Glomerular visceral epithelial cell (primary cell): Measurements from ENCODE around the gene JCAD.
"Not testable (repeated sequence)": the region's sequence is repeated elsewhere in the genome, so short reads cannot be mapped to it uniquely, and the experiment has no call there.

Source experiments
- DNase-seq: peaks from one replicate; pipeline ENCODE4 v3.0.0-alpha.2; 2016; ENCODE audit errors: extremely low spot score

JCAD gene

GRCh38 chr10:29982997-29983648, 76.3 kb downstream of the JCAD start:
- DNase-seq: no peak

DNA sequence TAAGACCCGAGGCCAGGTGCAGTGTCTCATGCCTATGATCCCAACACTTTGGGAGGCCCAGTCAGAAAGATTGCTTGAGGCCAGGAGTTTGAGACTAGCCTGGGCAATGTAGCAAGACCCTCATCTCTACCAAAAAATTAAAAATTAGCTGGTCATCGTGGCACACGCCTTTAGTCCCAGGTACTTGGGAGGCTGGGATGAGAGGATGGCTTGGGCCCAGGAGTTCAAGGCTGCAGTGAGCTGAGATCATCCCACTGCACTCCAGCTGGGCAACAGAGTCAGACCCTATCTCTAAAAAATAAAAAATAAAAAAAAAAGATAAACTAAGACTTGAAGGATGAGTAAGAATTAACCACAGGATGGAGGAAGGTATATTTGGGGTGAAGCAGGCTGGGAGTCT, 77.9 kb downstream of the JCAD start:
- no peak for DNase-seq

DNA sequence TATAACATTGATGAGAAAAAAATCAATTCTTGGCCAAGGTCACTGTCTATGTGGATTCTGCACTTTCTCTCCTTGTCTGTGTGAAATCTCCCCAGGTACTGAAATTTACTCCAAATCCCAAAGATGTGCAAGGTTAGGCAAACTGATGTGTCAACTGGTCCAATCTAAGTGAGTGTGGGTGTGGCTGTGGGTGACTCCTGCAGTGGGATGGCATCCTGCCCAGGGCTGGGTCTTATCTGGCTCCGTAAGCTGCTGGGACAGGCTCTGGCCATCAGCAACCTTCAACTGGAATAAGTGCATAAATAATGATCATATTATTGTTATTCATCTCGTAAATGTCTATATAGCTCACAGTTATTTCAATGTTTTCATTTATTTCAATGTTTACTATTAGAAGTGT, 79.3 kb downstream of the JCAD start:
- DNase-seq: no peak

DNA sequence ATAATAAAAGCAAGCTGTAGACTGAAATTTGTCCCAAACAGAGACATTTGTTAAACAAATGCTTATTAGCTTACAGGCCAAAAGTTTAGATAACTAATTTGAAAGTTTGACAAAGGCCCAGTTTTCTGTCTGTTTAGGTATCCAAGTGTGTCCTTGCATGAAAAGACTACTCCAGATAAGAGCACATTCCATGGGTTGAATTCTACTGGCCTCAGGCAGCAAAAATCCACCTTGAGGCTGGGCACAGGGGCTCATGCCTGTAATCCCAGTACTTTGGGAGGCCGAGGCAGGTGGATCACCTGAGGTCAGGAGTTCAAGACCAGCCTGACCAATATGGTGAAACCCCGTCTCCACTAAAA, 80.0 kb downstream of the JCAD start:
- not testable (repeated sequence) for DNase-seq

DNA sequence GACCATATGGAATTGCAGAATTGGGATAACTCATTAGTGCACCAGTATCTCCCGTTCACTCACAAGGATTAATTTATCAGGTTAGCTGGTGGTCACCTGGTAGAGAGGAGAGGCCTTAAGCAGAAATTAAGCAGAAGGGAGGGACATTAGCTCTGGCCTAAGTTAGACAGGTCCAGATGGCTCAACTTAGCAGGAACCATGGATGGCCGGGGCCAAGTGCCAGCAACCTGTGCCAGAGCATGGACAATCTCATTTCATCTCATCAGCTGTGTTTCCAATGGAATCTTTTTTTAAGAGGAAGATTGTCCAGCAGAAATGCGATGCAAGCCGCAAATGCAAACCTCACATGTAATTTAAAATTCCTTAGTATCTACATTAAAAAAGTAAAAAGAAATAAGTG, 82.2 kb downstream of the JCAD start:
- DNase-seq: no peak

GRCh38 chr10:29976134-29976533, 83.3 kb downstream of the JCAD start:
- DNase-seq: no peak

DNA sequence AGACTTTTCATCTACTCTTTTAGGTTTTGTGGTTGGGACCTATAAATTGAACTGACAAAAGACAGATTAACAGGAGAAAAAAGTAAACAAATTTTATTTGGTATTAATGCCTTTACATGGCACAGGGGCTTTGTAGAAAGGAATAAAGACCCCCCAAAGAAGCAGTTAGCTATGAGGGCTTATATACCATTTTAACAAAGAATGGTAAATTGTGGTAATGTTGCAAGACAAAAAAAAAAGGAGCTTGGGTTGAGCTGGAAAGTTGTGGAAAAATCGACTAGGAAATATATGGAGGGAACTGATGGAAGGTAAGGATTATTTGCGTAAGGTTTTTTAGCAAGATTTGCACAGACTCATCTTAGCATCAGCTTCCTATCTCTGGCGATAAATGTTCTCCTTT, 84.6 kb downstream of the JCAD start:
- DNase-seq: no peak

- no peak for DNase-seq
Observed at GRCh38 chr10:29973921-29974320, 85.5 kb downstream of the JCAD start.

DNA sequence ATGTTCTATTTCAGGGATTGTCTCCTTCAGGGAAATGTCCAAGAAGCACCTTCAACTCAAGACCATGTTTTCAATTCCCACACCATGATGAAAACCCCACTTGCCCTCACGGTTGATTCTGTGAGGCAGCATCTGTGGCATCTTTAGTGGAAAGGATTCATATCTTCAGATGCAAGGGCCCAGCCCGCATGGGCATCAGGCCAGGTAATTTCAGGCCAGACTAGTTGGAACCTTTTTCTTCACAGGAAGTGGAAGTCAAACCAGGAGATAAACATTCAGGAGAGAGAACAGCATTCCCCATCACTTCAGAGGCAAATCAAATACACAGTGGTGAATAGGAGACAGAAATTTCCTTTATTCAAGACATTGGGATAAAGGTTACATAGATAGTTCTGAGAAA, 88.8 kb downstream of the JCAD start:
- no peak for DNase-seq

GRCh38 chr10:29970012-29970396, 89.4 kb downstream of the JCAD start:
- no peak for DNase-seq

DNA sequence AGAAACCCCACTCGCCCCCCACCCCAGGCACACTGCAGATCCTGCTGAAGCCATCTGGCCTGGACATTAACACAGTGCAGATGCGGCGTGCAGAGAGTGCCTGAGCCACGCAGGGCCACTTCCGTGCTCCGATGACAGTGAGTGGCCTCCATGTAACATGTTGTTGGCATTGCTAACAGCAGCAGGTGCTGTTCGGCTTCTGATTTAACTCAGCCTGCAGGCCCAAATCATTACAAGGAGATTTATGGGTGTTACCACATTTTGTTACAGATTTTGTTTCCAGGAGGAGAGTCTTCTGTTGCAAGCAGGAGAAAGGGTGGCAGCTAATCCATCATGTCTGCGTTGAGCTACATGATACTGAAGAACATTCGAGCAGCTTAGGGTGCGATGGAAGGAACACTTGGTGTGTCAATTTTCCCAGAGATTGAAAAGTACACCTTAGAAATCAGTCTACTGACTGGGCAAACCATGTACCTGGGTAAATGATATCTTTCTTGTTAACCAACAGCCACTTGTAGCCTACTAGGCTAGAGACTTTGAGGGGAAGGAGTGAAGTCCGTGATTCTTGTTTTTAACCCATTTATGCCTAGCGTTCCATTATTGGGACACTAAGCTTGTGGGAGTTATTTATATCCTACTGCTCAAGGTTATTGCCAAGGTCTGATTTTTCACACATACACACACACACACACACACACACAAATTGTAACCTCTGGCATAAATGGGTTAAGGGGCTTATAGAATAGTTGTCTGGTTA, 90.0 kb downstream of the JCAD start:
- no peak for DNase-seq

DNA sequence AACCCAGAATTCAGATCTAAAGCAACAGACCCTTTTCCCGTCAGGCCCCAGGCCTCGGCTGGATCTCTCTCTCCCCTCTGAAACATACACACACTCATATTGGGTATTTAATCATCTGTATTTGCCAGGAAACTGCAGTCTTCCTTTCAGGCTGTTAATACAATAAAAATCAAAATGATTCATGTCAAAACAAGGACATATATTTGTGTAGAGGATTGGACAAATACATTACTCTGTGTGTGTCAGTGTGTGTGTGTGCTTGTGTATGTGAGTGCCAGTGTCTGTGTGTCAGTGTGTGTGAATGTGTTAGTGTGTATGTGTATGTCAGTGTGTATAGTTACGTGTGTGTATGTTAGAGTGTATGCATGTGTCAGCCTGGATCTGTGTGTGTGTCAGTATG, 90.8 kb downstream of the JCAD start:
- DNase-seq: no peak

GRCh38 chr10:29966269-29966668, 93.1 kb downstream of the JCAD start:
- no peak for DNase-seq
